Sigmoid colon (tissue), 4 donors: ENCODE results near the gene SLC6A4.

Experiments
- EP300 ChIP-seq, 4 donors: sonication (generic); formaldehyde crosslinking; IDR thresholded peaks; one replicate each; pipeline ENCODE4 v1.6.1; 2017; ENCODE audit warnings: antibody characterized with exemption in 4 of 4
- POLR2A ChIP-seq, 2 donors: fragments of 450-650 bp; IDR thresholded peaks; one replicate each; pipeline ENCODE4 v1.6.1; 2016; ENCODE audit warnings: antibody characterized with exemption in 2 of 2, mild to moderate bottlenecking in 2 of 2, moderate library complexity in 2 of 2
- TF ChIP-seq, protein P1 (sequence below), 4 experiments: fragments of 450-650 bp in 3 of 4; fragments of 200-600 bp in 1 of 4; IDR thresholded peaks; one replicate each; pipeline ENCODE4 v1.5.1; 2016 to 2019; ENCODE audit warnings: antibody characterized with exemption in 4 of 4, mild to moderate bottlenecking in 3 of 4, moderate library complexity in 2 of 4

DNA sequence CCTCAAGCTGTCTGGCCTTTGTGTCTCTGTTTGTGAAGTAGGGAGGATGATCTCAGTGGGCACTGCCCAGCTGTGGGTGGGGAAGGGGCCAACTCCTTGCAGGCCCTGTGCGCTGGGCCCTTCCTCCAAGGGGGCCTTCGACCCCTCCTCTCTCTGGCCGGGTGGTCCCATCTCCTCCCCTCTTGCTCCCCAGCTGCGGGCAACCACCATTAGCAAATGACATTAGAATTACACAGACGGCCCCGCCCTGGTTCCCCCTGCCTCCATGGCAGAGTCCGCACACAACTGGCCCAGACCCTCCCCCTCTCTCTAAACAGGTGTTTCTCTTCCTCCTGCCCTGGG, 2.5 kb upstream of the SLC6A4 start:
- no peak for TF ChIP-seq POLR2A (IDR thresholded peaks at IDR 0.05)
- TF ChIP-seq, protein P1, sequence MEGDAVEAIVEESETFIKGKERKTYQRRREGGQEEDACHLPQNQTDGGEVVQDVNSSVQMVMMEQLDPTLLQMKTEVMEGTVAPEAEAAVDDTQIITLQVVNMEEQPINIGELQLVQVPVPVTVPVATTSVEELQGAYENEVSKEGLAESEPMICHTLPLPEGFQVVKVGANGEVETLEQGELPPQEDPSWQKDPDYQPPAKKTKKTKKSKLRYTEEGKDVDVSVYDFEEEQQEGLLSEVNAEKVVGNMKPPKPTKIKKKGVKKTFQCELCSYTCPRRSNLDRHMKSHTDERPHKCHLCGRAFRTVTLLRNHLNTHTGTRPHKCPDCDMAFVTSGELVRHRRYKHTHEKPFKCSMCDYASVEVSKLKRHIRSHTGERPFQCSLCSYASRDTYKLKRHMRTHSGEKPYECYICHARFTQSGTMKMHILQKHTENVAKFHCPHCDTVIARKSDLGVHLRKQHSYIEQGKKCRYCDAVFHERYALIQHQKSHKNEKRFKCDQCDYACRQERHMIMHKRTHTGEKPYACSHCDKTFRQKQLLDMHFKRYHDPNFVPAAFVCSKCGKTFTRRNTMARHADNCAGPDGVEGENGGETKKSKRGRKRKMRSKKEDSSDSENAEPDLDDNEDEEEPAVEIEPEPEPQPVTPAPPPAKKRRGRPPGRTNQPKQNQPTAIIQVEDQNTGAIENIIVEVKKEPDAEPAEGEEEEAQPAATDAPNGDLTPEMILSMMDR (IDR thresholded peaks at IDR 0.05), result no peak
- no peak for TF ChIP-seq EP300 (IDR thresholded peaks at IDR 0.05)
